ENCODE results near the gene HMGN4. TPM values are rescaled to one million over a fixed set of nuclear protein-coding genes. Genes with fewer than 3 reads are reported as not detected.

Gene HMGN4
- total and polyA plus RNA-seq, 7 donors, result 55.9 to 104 (median 70.6) TPM

DNA sequence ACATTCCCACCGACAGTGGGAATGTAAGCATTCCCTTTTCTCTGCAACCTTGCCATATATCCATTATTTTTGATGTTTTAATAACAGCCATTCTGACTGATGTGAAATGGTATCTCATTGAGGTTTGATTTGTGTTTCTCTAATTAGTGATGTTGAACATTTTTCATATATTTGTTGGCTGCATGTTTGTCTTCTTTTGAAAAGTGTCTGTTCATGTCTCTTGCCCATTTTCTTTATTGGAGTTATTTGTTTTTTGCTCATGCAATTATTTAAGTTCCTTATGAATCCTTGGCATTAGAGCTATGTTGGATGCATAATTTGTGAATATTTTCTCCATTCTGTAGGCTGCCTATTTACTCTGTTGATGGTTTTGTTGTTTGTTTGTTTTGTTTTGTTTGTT is 40.6 kb downstream of the HMGN4 start:
- Histone ChIP-seq H3K27ac (no peak overlapping the region), H3K4me3 (no peak overlapping the region), H3K27me3 (peaks cover 4 to 44% (median 7%) of the 10 kb centered on the region in 3 donors), H3K36me3 (no peaks in the 10 kb centered on the region), H3K4me1 (peaks cover 0 to 10% (median 0%) of the 10 kb centered on the region in 4 donors), H3K9me3 (peaks cover 0 to 3% (median 0%) of the 10 kb centered on the region in 4 donors)
- 93 to 98% methylated on average over 1 of the region's 1 CpG for WGBS, 2 donors
- TF ChIP-seq POLR2AphosphoS5 (IDR thresholded peaks at IDR 0.05), result no peak
- TF ChIP-seq POLR2A (IDR thresholded peaks at IDR 0.05), result no peak
- TF ChIP-seq EP300 (IDR thresholded peaks at IDR 0.05), result no peak
- TF ChIP-seq CTCF (IDR thresholded peaks at IDR 0.05), result no peak
- intact Hi-C loops (cut with DNase I), result no loop called here
- DNase-seq, result no peak

- intact Hi-C loops (cut with DNase I), result no loop called here
- TF ChIP-seq CTCF (IDR thresholded peaks at IDR 0.05), result no peak
- TF ChIP-seq POLR2AphosphoS5 (IDR thresholded peaks at IDR 0.05), result no peak
- no peak for TF ChIP-seq POLR2A (IDR thresholded peaks at IDR 0.05)
- TF ChIP-seq EP300 (IDR thresholded peaks at IDR 0.05), result no peak
- Histone ChIP-seq H3K27me3 (peaks cover 4 to 53% (median 11%) of the 10 kb centered on the region in 3 donors), H3K9me3 (peaks cover 0 to 3% (median 0%) of the 10 kb centered on the region in 4 donors), H3K4me1 (peaks cover 0 to 10% (median 0%) of the 10 kb centered on the region in 4 donors), H3K27ac (no peak overlapping the region), H3K4me3 (no peak overlapping the region), H3K36me3 (no peaks in the 10 kb centered on the region)
- 60 to 72% methylated on average over 4 of the region's 4 CpGs for WGBS, 2 donors
- DNase-seq, result no peak
These were observed 43.2 kb downstream of the HMGN4 start for GRCh38 chr6:26581164-26581915.

DNA sequence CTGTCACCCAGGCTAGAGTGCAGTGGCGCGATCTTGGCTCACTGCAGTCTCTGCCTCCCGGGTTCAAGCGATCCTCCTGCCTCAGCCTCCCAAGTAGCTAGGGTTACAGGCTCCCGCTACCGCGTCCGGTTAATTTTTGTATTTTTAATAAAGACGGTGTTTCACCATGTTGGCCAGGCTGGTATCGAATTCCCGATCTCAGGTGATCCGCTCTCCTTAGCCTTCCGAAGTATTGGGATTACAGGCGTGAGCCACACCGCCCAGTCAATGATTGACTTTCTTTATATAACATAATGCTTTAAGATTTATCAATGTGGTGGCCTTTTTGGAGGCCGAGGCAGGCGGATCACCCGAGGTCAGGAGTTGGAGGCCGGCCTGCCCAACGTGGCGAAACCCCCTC is 50.8 kb downstream of the HMGN4 start:
- peaks cover 13 to 68% (median 37%) of the 10 kb centered on the region in 3 donors for H3K27me3 ChIP-seq
- 92 to 94% methylated on average over 21 of the region's 21 CpGs for WGBS, 2 donors
- no peak overlapping the region for H3K4me3 ChIP-seq
- no peaks in the 10 kb centered on the region for H3K36me3 ChIP-seq
- H3K27ac ChIP-seq, result no peak overlapping the region
- no peak for TF ChIP-seq CTCF (IDR thresholded peaks at IDR 0.05)
- TF ChIP-seq EP300 (IDR thresholded peaks at IDR 0.05), result no peak
- no peak for TF ChIP-seq POLR2A (IDR thresholded peaks at IDR 0.05)
- TF ChIP-seq POLR2AphosphoS5 (IDR thresholded peaks at IDR 0.05), result no peak
- H3K9me3 ChIP-seq, result no peaks in the 10 kb centered on the region
- intact Hi-C loops (cut with DNase I), result no loop called here
- no peaks in the 10 kb centered on the region for H3K4me1 ChIP-seq
- no peak for DNase-seq

DNA sequence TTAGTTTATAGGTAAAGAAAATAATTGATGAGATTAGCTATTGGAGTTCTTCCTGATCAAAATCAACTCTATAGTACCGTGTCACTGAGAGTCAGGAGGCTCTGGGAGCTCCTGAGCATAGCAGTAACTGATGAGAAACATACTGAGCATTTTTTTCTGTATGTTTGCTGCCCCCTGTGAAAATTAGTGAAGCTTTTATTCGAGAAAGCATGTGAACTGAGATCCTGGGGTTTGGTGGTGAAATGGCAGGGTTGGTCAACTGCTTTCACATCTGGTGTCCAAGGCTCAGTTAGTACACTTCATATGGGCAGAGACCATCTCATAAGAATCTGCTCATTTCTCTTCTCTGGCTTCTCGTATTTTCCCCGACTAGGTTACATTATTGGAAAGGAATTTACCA is 54.5 kb downstream of the HMGN4 start:
- H3K27ac ChIP-seq, result no peak overlapping the region
- no peaks in the 10 kb centered on the region for H3K36me3 ChIP-seq
- WGBS, 2 donors, result 53 to 60% methylated on average over 4 of the region's 4 CpGs
- no peaks in the 10 kb centered on the region for H3K9me3 ChIP-seq
- H3K27me3 ChIP-seq, result peaks cover 13 to 48% (median 28%) of the 10 kb centered on the region in 3 donors
- no peak for DNase-seq
- H3K4me1 ChIP-seq, result peaks cover 0 to 19% (median 8%) of the 10 kb centered on the region in 4 donors
- H3K4me3 ChIP-seq, result no peak overlapping the region
- TF ChIP-seq CTCF (IDR thresholded peaks at IDR 0.05), result no peak
- TF ChIP-seq POLR2A (IDR thresholded peaks at IDR 0.05), result no peak
- no peak for TF ChIP-seq EP300 (IDR thresholded peaks at IDR 0.05)
- TF ChIP-seq POLR2AphosphoS5 (IDR thresholded peaks at IDR 0.05), result no peak
- intact Hi-C loops (cut with DNase I), result no loop called here
